ENCODE results near the gene LGI4. TPM values are rescaled to one million over a fixed set of nuclear protein-coding genes. Genes with fewer than 3 reads are reported as not detected.

Gene LGI4
- total RNA-seq = 14.2 TPM

- DNase-seq = no peak
Observed at GRCh38 chr19:35134601-35135242, at the start of gene LGI4. LGI4 (minus strand) TSS chr19:35135059; CDS start chr19:35134680, 379 bp downstream.

DNA sequence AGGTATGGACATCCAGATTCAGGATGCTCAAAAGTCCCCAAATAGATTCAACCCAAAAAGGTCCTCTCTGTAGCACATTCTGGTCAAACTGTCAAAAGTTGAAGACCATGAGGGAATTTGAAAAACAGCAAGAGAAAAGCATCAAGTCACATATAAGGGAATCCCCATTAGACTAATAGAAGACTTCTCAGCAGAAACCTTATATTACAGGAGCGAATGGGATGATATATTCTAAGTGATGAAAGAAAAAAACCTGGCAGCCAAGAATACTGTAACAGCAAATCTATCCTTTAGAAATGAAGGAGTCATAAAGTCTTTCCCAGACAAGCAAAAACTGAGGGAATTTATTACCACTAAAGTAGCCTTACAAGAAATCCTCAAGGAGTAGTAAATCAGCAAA, 49.4 kb upstream of the LGI4 start:
- no peak for DNase-seq

DNA sequence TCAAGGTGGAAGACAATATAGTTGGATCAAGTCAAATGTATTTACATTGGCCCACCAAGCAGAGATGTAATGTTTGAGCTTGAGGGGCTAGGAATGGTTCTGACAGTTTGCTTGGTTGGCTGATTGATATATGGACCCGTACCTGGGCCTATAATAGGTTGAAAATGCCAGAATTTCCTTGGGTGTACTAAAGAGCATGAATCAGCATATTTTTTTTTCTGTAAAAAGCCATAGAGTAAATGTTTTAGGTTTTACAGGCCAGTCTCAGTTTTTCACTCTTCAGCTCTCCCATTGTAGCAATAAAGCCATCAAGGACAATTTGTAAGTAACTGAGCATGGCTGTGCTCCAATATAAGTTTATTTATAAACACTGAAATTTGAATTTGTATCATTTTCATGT, 46.5 kb upstream of the LGI4 start:
- no peak for DNase-seq

GRCh38 chr19:35179830-35180229, 45.0 kb upstream of the LGI4 start:
- no peak for DNase-seq

- DNase-seq = no peak
Observed at GRCh38 chr19:35178701-35179100, 43.8 kb upstream of the LGI4 start.

DNA sequence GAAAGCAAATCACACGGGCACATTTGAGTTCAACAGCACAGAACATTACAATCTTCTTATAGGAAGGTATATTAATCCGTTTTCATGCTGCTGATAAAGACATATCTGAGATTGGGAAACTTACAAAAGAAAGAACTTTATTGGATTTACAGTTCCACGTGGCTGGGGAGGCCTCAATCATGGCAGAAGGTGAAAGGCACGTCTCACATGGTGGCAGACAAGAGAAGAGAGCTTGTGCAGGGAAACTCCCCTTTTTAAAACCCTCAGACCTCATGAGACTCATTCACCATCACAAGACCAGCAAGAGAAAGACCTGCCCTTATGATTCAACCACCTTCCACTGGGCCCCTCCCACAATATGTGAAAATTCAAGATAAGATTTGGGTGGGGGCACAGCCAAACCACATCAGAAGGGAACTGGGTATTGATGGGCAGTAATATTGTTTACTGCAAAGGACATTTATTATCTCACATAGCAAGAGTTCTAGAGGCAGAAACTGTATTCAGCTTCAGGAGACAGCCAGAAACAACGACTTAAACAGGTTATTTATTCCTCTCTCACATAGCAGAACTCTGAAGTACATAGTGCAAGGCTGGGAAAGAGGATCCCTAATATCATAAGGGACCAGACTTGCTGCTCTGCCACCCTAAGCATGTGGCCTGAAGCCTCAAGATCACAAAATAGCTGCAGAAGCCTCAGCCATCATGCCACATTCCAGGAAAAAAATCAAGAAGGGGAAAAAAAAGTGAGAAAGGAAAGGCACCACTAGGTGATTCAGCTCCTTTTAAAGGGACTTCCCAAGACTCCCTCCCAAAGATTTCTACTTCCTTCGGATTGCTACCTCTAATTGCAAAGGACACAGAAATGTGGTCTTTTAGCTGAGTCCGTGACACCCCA, 42.8 kb upstream of the LGI4 start:
- DNase-seq = no peak

GRCh38 chr19:35176181-35176570, 41.3 kb upstream of the LGI4 start:
- DNase-seq = no peak

GRCh38 chr19:35174226-35174625, 39.4 kb upstream of the LGI4 start:
- no peak for DNase-seq

DNA sequence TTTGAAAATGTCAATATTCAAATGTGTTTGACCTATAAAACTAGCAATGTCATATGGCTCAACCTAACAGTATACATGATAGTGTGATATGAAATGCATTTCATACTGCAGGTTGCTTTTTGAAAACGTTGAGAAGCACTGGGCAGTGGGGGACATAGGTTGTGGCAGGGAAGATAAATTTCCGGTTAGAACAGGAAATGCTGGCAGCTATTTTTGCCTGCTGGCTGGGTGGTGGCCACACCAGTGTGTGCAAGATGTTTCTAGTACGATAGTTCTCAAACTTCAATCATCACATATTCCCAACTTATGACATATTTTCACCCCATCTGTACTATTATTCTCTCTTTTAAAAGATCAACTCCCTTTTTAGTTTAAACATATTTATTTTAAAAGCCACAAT, 36.9 kb upstream of the LGI4 start:
- no peak for DNase-seq

DNA sequence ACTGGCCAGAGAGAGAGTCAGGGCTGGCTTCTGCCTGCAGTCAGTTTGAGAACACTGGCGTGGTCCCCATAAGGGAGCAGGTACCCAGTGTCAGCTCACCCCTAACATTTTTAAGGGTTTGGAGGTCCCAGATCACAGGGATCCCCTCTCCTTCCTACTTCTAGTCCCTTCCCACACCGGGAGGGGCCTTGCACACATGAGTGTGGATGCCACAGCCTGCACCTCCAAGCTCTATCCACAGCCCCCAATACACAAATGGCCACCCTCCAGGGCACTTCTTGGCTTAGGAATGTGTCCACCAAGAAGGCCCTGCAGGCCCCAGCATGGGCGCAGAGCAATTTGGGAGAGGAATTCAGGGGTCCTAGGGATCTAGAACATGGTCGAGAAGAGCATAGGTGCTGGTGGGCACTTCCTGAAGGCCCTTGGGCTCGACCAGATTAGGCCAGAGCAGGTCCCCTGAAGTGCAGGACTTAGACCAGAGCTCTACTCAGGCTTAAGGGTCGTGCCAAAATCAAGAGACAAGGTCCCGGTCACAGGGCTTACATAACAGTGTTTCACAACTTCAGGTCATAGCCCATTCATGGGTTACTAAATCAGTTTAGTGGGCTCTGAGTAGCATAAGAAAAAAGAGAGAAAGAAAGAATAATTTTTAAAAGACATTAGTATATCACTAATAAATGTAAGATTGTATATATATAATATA, 35.7 kb upstream of the LGI4 start:
- DNase-seq = no peak

DNA sequence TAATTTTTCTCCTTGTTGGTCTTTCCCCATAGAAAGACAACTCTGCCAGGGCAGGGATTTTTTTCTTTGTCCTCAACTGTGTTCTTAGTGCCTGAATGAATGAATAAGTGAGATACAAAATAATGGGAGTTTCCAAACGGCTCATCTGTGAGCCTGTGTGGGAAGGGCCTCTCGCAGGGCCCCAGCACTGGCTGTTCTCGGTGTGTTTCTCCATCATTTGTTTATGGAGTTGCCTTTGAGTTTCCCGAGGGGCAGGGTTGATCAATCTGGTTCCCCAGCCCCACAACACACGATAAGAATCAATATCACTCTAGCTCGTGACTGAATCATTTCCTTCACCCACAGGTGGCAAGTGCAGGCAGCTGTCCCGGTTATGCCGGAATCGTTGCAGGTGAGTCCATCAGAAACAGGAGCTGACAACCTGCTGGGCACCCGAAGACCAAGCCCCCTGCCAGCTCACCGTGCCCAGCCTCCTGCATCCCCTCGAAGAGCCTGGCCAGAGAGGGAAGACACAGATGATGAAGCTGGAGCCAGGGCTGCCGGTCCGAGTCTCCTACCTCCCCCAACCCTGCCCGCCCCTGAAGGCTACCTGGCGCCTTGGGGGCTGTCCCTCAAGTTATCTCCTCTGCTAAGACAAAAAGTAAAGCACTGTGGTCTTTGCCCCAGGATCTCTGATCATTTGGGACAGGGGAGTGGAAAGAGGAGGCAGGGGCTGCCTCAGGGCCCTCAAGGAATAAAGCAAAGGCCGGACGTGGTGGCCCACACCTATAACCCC, 34.5 kb upstream of the LGI4 start:
- DNase-seq = no peak

DNA sequence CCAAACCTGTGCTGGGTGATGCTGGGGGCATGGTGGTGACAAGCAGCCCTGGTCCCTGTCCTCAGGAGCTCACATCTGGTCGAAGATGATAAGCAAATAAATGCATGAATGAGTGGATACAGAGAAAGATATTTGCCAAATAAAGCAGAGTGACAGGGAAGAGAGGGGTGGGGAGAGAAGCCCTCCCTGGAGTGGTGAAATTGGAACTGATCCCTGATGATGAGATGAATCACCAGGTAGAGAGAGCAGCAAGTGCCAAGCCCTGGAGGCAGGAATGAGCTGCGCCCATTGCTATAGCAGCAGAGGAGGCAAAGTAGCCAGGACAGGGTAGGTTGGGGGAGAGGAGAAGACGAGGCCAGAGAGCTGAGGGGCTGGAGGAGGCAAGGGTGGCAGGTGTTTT, 33.3 kb upstream of the LGI4 start:
- DNase-seq = no peak

- no peak for DNase-seq
Observed at GRCh38 chr19:35167251-35168119, 32.6 kb upstream of the LGI4 start.

DNA sequence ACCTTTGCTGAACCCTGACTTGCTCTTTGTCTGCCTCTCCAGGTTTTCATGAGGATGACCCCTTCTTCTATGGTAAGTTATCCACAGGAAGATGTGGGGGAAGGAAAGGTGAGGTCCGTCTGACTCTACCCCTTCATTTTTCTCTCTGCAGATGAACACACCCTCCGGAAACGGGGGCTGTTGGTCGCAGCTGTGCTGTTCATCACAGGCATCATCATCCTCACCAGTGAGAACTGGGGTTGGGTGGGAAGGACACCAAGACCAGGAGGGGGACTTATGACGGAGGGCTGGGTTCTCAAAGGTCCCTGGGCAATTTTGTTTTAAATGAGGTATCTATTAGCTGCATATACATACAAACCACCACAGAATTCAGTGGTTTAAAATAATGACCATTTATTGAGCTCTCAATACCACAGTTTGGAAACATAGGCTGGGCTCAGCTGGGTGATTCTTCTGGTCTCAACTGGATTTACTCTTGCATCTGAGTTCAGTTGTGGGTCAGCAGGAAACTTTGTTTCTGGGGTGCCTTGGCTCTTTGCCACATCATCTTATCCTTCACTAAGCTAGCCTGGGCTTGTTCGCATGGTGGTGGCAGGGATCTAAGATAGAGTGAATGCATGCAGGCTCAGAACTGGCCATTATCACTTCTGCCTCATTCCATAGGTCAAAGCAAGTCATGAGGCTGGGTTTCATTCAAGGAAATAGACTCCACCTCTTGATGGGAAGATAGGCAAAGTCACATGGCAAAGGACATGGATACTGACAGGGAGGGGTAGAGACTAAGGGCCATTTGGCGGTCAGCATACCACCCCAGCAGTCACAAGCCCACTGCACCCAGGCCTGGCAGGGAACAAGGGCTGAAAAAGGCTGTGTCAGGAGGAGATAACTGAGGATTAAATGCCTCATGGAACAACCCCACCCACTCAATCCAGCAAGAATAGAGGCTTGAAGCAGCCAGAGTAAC, 31.5 kb upstream of the LGI4 start:
- no peak for DNase-seq

DNA sequence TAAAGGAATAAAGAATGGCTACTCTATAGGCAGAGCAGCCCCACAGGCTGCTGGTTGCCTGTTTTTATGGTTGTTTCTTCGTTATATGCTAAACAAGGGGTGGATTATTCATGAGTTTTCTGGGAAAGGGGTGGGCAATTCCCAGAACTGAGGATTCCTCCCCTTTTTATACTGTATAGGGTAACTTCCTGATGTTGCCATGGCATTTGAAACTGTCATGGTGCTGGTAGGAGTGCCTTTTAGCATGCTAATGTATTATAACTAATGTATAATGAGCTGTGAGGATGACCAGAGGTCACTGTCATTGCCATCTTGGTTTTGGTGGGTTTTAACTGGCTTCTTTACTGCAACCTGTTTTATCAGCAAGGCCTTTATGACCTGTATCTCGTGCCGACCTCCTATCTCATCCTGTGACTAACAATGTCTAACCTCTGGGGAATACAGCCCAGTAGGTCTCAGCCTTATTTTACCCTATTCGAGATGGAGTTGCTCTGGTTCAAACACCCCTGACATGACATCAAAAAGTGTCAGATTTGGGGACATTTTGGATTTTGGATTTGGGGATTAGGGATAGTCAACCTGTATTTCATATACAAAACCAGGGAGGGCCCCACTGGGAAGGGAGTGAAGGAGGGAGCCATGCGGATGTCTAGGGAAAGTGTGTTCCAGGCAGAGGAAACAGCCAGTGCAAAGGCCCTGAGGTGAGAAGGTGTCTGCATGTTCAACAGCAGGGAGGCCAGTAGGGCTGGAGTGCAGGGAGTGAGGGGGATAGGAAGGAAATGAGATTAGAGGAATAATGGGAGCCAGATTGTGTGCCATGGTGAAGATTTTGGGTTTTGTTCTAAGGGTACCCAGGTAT, 30.6 kb upstream of the LGI4 start:
- DNase-seq = no peak

GRCh38 chr19:35164418-35164817, 29.6 kb upstream of the LGI4 start:
- no peak for DNase-seq

- no peak for DNase-seq
Observed at GRCh38 chr19:35162471-35163326, 27.8 kb upstream of the LGI4 start.

DNA sequence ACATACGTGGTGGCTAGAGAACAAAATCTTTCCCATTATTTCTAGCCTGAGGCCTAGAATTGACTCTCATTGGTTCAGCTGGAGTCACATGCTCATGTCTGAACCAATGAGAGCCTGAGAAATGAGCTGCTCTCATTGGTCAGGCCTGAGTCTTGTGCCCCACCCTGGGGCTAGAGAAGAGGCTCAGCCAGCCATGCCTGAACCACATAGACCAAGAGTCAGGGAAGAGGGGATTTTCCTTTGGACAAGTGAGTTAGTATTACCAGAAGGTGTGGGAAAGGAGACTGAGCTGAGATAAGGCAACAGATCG, 26.5 kb upstream of the LGI4 start:
- DNase-seq = no peak
